ENCODE results near the gene SLC4A5.

- TF ChIP-seq CTCF (conservative IDR thresholded peaks at IDR 0.05), result no peak
- no peak for TF ChIP-seq EZH2 (IDR thresholded peaks at IDR 0.05; ENCODE audit: low read depth)
Observed at GRCh38 chr2:74253306-74253970, 89.8 kb downstream of the SLC4A5 start.
